ENCODE results near the gene SLC17A8. TPM values are rescaled to one million over a fixed set of nuclear protein-coding genes. Genes with fewer than 3 reads are reported as not detected.
"Not testable (repeated sequence)": the region's sequence is repeated elsewhere in the genome, so short reads cannot be mapped to it uniquely, and the experiment has no call there.

SLC17A8 gene
- not detected in 2 replicates for total RNA-seq (2021)
- long read RNA-seq, result 0 reads

GRCh38 chr12:100356644-100357223 is at the start of gene SLC17A8:
TSS of gene SLC17A8 (plus strand) at chr12:100357074. CDS start at chr12:100357392, 318 bp downstream.
- Histone ChIP-seq H3K79me2 (ENCODE audit: insufficient read depth, low read length) (no peaks in the 10 kb centered on the region), H2BK5ac (ENCODE audit: insufficient read length, low read length) (no peak within 1 kb of the TSS), H4K91ac (ENCODE audit: insufficient read length, low read depth, low read length) (no peak within 1 kb of the TSS), H2BK20ac (ENCODE audit: low read depth, low read length, poor library complexity, severe bottlenecking) (no peak within 1 kb of the TSS), H3K23me2 (ENCODE audit: insufficient read length, low read depth, low read length, poor library complexity, severe bottlenecking) (no peaks in the 10 kb centered on the region), H3K18ac (ENCODE audit: insufficient read length, low read depth, low read length) (no peak within 1 kb of the TSS), H2AK5ac (ENCODE audit: insufficient read length, low read length) (no peak within 1 kb of the TSS), H4K20me1 (ENCODE audit: control insufficient read depth, insufficient read depth, insufficient read length) (no peaks in the 10 kb centered on the region), H3T11ph (ENCODE audit: low read length) (no peak within 1 kb of the TSS), H3K23ac (ENCODE audit: insufficient read length, low read depth, low read length) (no peak within 1 kb of the TSS), H4K5ac (ENCODE audit: insufficient read length, low read depth, low read length) (no peak within 1 kb of the TSS), H4K8ac (replicated peaks; ENCODE audit: insufficient read length, low read depth, low read length) (no peak within 1 kb of the TSS), H3K14ac (ENCODE audit: insufficient read depth, low read length) (no peak within 1 kb of the TSS), H3K4me1 (ENCODE audit: insufficient read depth, low read length) (no peaks in the 10 kb centered on the region), H3K9me3 (ENCODE audit: control insufficient read depth, low read depth, low read length) (no peaks in the 10 kb centered on the region), H2BK15ac (ENCODE audit: low read depth, low read length) (no peak within 1 kb of the TSS), H2BK12ac (ENCODE audit: insufficient read length, low read depth, low read length) (no peak within 1 kb of the TSS), H2AFZ (ENCODE audit: low read length) (no peak within 1 kb of the TSS), H2BK120ac (ENCODE audit: low read depth, low read length, poor library complexity, severe bottlenecking) (no peak within 1 kb of the TSS), H3K4ac (ENCODE audit: low read depth, low read length) (no peak within 1 kb of the TSS), H3K27ac (ENCODE audit: insufficient read length, low read depth, low read length) (no peak within 1 kb of the TSS), H3K4me2 (ENCODE audit: insufficient read depth, insufficient read length, low read length) (peak within 1 kb of the TSS; percentile 15), H3K79me1 (ENCODE audit: insufficient read depth, low read depth, low read length, poor library complexity, severe bottlenecking) (no peaks in the 10 kb centered on the region), H3K27me3 (ENCODE audit: insufficient read depth, low read length) (no peaks in the 10 kb centered on the region), H3K56ac (ENCODE audit: insufficient read length, low read depth, low read length) (no peak within 1 kb of the TSS), H3K9ac (ENCODE audit: extremely low read depth, insufficient read length, low read length) (no peak within 1 kb of the TSS)
- Mint-ChIP-seq H3K4me1 (peaks cover 12 to 23% of the 10 kb centered on the region in 2 experiments), H3K36me3 (ENCODE audit: insufficient read depth in 1 of 3, low read depth in 3 of 3) (no peaks in the 10 kb centered on the region), H3K27me3 (ENCODE audit: low read depth) (no peaks in the 10 kb centered on the region; the same call in none of the 2 replicates), H3K9me3 (no peaks in the 10 kb centered on the region), H3K27ac (peak within 1 kb of the TSS in 1 of 3 experiments; percentile 36; a peak in 2 of 7 replicates), H3K4me3 (peak within 1 kb of the TSS in 1 of 2 experiments; percentile 63; a peak in 3 of 5 replicates)
- no peak for TF ChIP-seq CTCF (conservative IDR thresholded peaks at IDR 0.05)
- WGBS (ENCODE audit: extremely low coverage, insufficient read length, low lambda C conversion rate), result no CpG with 5 or more reads among the region's 13 CpGs
- peak; percentile 85 for DNase-seq

GRCh38 chr12:100308138-100308537 is 48.7 kb upstream of the SLC17A8 start:
- not testable (repeated sequence) for H3K14ac ChIP-seq (ENCODE audit: insufficient read depth, low read length); H3K27me3 Mint-ChIP-seq (ENCODE audit: low read depth); H4K91ac ChIP-seq (ENCODE audit: insufficient read length, low read depth, low read length); H3K4me1 Mint-ChIP-seq; H2BK20ac ChIP-seq (ENCODE audit: low read depth, low read length, poor library complexity, severe bottlenecking); H3K27me3 ChIP-seq (ENCODE audit: insufficient read depth, low read length); H3T11ph ChIP-seq (ENCODE audit: low read length); H4K8ac ChIP-seq (replicated peaks; ENCODE audit: insufficient read length, low read depth, low read length); H3K9me3 ChIP-seq (ENCODE audit: control insufficient read depth, low read depth, low read length); H3K27ac ChIP-seq (ENCODE audit: insufficient read length, low read depth, low read length); H3K9ac ChIP-seq (ENCODE audit: extremely low read depth, insufficient read length, low read length); H4K20me1 ChIP-seq (ENCODE audit: control insufficient read depth, insufficient read depth, insufficient read length); H2AK5ac ChIP-seq (ENCODE audit: insufficient read length, low read length); H4K5ac ChIP-seq (ENCODE audit: insufficient read length, low read depth, low read length); H2BK120ac ChIP-seq (ENCODE audit: low read depth, low read length, poor library complexity, severe bottlenecking); H3K27ac Mint-ChIP-seq; H3K79me2 ChIP-seq (ENCODE audit: insufficient read depth, low read length); H2BK12ac ChIP-seq (ENCODE audit: insufficient read length, low read depth, low read length); H3K23me2 ChIP-seq (ENCODE audit: insufficient read length, low read depth, low read length, poor library complexity, severe bottlenecking); H2BK5ac ChIP-seq (ENCODE audit: insufficient read length, low read length); H3K4me2 ChIP-seq (ENCODE audit: insufficient read depth, insufficient read length, low read length); H3K18ac ChIP-seq (ENCODE audit: insufficient read length, low read depth, low read length); H2AFZ ChIP-seq (ENCODE audit: low read length); H2BK15ac ChIP-seq (ENCODE audit: low read depth, low read length); H3K4ac ChIP-seq (ENCODE audit: low read depth, low read length); H3K4me1 ChIP-seq (ENCODE audit: insufficient read depth, low read length); H3K4me3 Mint-ChIP-seq; H3K23ac ChIP-seq (ENCODE audit: insufficient read length, low read depth, low read length); H3K79me1 ChIP-seq (ENCODE audit: insufficient read depth, low read depth, low read length, poor library complexity, severe bottlenecking); H3K56ac ChIP-seq (ENCODE audit: insufficient read length, low read depth, low read length); DNase-seq
- peaks cover 39 to 60% (median 53%) of the 10 kb centered on the region in 3 experiments for H3K36me3 Mint-ChIP-seq (ENCODE audit: insufficient read depth in 1 of 3, low read depth in 3 of 3)
- H3K9me3 Mint-ChIP-seq, result peaks cover 27 to 31% of the 10 kb centered on the region in 2 experiments
- no CpG with 5 or more reads among the region's 5 CpGs for WGBS (ENCODE audit: extremely low coverage, insufficient read length, low lambda C conversion rate)
